Osteoblast (primary cell): Measurements from ENCODE around the gene PARK7. TPM values are rescaled to one million over a fixed set of nuclear protein-coding genes. Genes with fewer than 3 reads are reported as not detected.

Experiments
- DNase-seq: peaks from one replicate; pipeline ENCODE4 v3.0.0; 2011; ENCODE audit warnings: low spot score, mixed read lengths; ENCODE audit not compliant: insufficient read length; ENCODE audit errors: missing footprints
- H2AFZ ChIP-seq: 2 replicates; pipeline ENCODE4 v1.6.0; 2011; ENCODE audit warnings: mild to moderate bottlenecking, low read length
- H3K27ac ChIP-seq: 2 replicates; pipeline ENCODE4 v1.5.1; 2011; ENCODE audit warnings: mild to moderate bottlenecking, low read depth, low read length, moderate library complexity
- H3K27me3 ChIP-seq: 2 replicates; pipeline ENCODE4 v1.6.0; 2012; ENCODE audit warnings: mild to moderate bottlenecking, control low read depth, inconsistent platforms, low read length, moderate library complexity; ENCODE audit not compliant: insufficient read depth
- H3K36me3 ChIP-seq: 2 replicates; pipeline ENCODE4 v1.5.1; 2011; ENCODE audit warnings: mild to moderate bottlenecking, low read length, control low read depth, moderate library complexity; ENCODE audit not compliant: insufficient read depth
- H3K4me1 ChIP-seq: 2 replicates; pipeline ENCODE4 v1.5.1; 2011; ENCODE audit warnings: mild to moderate bottlenecking, low read length, control low read depth, moderate library complexity; ENCODE audit not compliant: insufficient read depth
- H3K4me2 ChIP-seq: 2 replicates; pipeline ENCODE4 v1.6.0; 2011; ENCODE audit warnings: mild to moderate bottlenecking, low read length; ENCODE audit not compliant: insufficient read depth
- H3K4me3 ChIP-seq: fragments of 200-600 bp; sonication (generic); 3 replicates; pipeline ENCODE4 v1.5.1; 2012; ENCODE audit warnings: mild to moderate bottlenecking, low read length, inconsistent platforms; ENCODE audit not compliant: insufficient read depth
- H3K79me2 ChIP-seq: 2 replicates; pipeline ENCODE4 v1.6.0; 2012; ENCODE audit warnings: mild to moderate bottlenecking, low read length, control low read depth, inconsistent platforms; ENCODE audit not compliant: insufficient read depth
- H3K9me3 ChIP-seq: 2 replicates; pipeline ENCODE4 v1.5.1; 2011; ENCODE audit warnings: low read depth, low read length, control low read depth
- H4K20me1 ChIP-seq: 2 replicates; pipeline ENCODE4 v1.6.0; 2012; ENCODE audit warnings: mild to moderate bottlenecking, low read length, control low read depth; ENCODE audit not compliant: insufficient read depth
- total RNA-seq: library from RNA; depleted of rRNA; stranded (reverse); fragments of >200 nt; gene quantifications from 2 replicates; pipeline ENCODE4 v1.2.3, GENCODE V29; 2012
- TF ChIP-seq, protein P1 (sequence below): IDR thresholded peaks from 2 replicates; pipeline ENCODE4 v1.5.1; 2011; ENCODE audit warnings: mild to moderate bottlenecking, low read depth, low read length, moderate library complexity; ENCODE audit errors: extremely low read depth

Gene PARK7
- total RNA-seq, 1 donor: 168 TPM

DNA sequence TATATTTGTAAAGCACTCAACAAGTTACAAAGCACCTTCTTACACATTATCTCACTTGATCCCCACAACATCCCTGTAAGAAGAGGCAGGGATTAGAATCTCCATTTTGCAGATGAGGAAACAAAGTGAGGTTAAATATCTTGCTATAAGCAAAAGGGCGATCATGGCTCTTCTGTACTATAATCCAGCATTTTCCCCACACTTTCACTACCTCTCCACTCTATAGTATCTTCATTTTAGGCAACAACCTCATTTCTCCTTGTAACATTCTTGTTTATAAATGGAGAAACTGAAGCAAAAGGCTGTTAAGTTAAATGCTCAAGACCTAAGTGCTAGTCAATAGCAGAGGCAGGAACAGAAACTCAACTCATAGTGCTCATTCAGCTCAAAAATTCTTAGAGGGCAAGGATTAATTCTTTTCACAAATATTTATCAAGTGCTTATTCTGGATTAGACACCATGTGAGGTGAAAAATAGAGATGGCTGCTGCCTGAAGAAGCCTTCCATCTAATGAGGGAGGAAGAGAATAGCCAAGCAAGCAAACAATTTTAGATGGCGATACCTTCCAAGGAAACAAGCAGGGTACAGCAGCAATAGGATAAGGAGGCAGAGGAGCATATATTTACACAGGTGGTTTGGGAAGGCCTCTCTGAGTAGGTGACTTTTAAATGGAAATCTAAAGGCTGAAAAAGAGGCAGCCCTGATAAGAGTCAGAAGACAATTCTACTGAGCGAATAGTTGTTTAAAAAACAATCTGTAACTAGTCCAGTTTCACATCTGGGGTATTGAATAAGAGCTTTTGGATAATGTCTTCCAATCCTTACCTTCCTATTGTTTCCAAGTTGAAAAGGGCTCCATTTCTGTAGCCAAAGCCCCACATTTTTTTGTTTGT is 61.1 kb downstream of the PARK7 start:
- H3K4me1 ChIP-seq: peaks cover 75% of the 10 kb centered on the region
- H2AFZ ChIP-seq: no peak overlapping the region
- peak overlapping the region; percentile 81 for H3K27ac ChIP-seq
- peaks cover 46% of the 10 kb centered on the region for H4K20me1 ChIP-seq
- peaks cover 89% of the 10 kb centered on the region for H3K79me2 ChIP-seq
- no peaks in the 10 kb centered on the region for H3K9me3 ChIP-seq
- peak overlapping the region; percentile 76 for H3K4me2 ChIP-seq
- TF ChIP-seq, protein P1, sequence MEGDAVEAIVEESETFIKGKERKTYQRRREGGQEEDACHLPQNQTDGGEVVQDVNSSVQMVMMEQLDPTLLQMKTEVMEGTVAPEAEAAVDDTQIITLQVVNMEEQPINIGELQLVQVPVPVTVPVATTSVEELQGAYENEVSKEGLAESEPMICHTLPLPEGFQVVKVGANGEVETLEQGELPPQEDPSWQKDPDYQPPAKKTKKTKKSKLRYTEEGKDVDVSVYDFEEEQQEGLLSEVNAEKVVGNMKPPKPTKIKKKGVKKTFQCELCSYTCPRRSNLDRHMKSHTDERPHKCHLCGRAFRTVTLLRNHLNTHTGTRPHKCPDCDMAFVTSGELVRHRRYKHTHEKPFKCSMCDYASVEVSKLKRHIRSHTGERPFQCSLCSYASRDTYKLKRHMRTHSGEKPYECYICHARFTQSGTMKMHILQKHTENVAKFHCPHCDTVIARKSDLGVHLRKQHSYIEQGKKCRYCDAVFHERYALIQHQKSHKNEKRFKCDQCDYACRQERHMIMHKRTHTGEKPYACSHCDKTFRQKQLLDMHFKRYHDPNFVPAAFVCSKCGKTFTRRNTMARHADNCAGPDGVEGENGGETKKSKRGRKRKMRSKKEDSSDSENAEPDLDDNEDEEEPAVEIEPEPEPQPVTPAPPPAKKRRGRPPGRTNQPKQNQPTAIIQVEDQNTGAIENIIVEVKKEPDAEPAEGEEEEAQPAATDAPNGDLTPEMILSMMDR: no peak
- no peaks in the 10 kb centered on the region for H3K36me3 ChIP-seq
- peak overlapping the region; percentile 81 for H3K4me3 ChIP-seq
- no peak for DNase-seq
- H3K27me3 ChIP-seq: no peaks in the 10 kb centered on the region

DNA sequence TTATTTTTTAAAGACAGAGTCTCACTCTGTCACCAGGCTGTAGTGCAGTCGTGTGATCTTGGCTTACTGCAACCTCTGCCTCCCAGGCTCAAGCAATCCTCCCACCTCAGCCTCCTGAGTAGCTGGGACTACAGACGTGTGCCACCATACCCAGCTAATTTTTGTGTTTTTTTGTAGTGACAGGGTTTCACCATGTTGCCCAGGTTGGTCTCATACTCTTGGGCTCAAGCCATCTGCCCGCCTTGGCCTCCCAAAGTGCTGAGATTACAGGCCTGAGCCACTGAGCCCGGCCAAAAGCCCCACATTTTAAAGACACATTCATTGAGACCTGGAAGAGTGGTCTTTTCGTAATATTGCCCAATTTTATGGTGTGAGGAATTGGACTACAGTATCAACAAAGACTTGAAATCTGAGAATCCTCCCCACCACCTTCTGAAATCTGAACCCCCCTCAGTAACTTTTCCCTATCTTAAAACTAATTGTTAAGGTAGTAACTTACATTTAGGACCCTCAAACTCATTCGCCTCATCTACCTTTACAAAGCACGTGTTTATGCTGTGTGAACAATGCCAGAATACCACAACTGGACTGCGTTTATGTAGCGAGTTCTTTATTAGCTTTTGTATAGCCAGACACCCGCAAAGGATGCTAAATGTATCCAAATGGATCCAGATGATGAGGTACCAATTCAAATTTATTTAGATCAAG is 61.9 kb downstream of the PARK7 start:
- no peak for DNase-seq
- Histone ChIP-seq H3K9me3 (no peaks in the 10 kb centered on the region), H3K36me3 (no peaks in the 10 kb centered on the region), H3K4me1 (peaks cover 76% of the 10 kb centered on the region), H2AFZ (no peak overlapping the region), H3K4me3 (peak overlapping the region; percentile 81), H3K79me2 (peaks cover 83% of the 10 kb centered on the region), H3K27ac (peak overlapping the region; percentile 81), H3K4me2 (peak overlapping the region; percentile 76), H4K20me1 (peaks cover 45% of the 10 kb centered on the region), H3K27me3 (no peaks in the 10 kb centered on the region)
- TF ChIP-seq, protein P1: no peak

- no peak for DNase-seq
- Histone ChIP-seq H3K4me2 (peak overlapping the region; percentile 76), H3K4me1 (peaks cover 75% of the 10 kb centered on the region), H3K9me3 (no peaks in the 10 kb centered on the region), H2AFZ (no peak overlapping the region), H4K20me1 (peaks cover 42% of the 10 kb centered on the region), H3K27me3 (no peaks in the 10 kb centered on the region), H3K79me2 (peaks cover 78% of the 10 kb centered on the region), H3K36me3 (no peaks in the 10 kb centered on the region), H3K27ac (peak overlapping the region; percentile 81), H3K4me3 (peak overlapping the region; percentile 81)
- TF ChIP-seq, protein P1: no peak
Measured at GRCh38 chr1:8023995-8024313, 62.4 kb downstream of the PARK7 start.

DNA sequence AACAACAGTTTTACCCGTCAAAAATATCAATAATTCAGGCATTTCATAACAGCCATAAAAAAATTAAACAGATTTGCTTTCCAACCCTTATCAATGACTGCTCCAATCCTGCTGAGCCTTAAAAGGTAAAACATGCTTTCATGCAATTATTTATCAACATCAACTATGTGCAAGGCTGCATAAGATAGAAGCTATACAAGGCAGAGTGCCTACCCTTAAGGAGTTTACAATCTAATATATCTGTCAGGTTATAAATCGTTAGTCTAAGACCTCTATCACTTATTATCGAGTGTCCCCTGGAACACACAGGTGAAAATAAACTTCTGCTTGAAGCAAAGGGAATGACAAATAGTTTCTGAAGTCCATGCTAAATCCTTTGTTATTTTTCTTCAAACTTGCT is 62.8 kb downstream of the PARK7 start:
- no peaks in the 10 kb centered on the region for H3K9me3 ChIP-seq
- peak overlapping the region; percentile 81 for H3K4me3 ChIP-seq
- TF ChIP-seq, protein P1: no peak
- no peak for DNase-seq
- H2AFZ ChIP-seq: no peak overlapping the region
- peaks cover 42% of the 10 kb centered on the region for H4K20me1 ChIP-seq
- H3K4me2 ChIP-seq: peak overlapping the region; percentile 76
- peaks cover 74% of the 10 kb centered on the region for H3K79me2 ChIP-seq
- peak overlapping the region; percentile 81 for H3K27ac ChIP-seq
- no peaks in the 10 kb centered on the region for H3K27me3 ChIP-seq
- no peaks in the 10 kb centered on the region for H3K36me3 ChIP-seq
- H3K4me1 ChIP-seq: peaks cover 71% of the 10 kb centered on the region
